T-cell (primary cell): ENCODE measurements around the gene TENT5A. TPM values are rescaled to one million over a fixed set of nuclear protein-coding genes. Genes with fewer than 3 reads are reported as not detected.
"Not testable (repeated sequence)": the region's sequence is repeated elsewhere in the genome, so short reads cannot be mapped to it uniquely, and the experiment has no call there.

Source experiments
- ATAC-seq, 4 experiments: fragments of 200-7000 bp in 3 of 4; fragments of 150-1000 bp in 1 of 4; cut with Tn5 transposase; replicated peaks in 1 of 4; 1 replicate in 3 of 4; 2 replicates in 1 of 4; pipeline ENCODE4 v1.10.0; 2021; ENCODE audit warnings: moderate library complexity in 3 of 4, mild to moderate bottlenecking in 2 of 4, moderate number of reproducible peaks in 1 of 4
- CTCF ChIA-PET, 2 donors: fragments of 300-600 bp; sonication (Branson Sonifier 250); formaldehyde crosslinking; loops; one replicate each; lab custom pipeline; 2022; ENCODE audit warnings: antibody characterized with exemption in 2 of 2; lab: Charles Lee
- POLR2A ChIA-PET, 2 donors: fragments of 300-600 bp; sonication (Branson Sonifier 250); formaldehyde crosslinking; loops; one replicate each; lab custom pipeline; 2022; ENCODE audit warnings: antibody characterized with exemption in 2 of 2; lab: Charles Lee
- DNase-seq, 35 experiments: peaks; one replicate each; pipeline versions ENCODE4 v3.0.0 to v3.0.0-alpha.2; 2013 to 2023
- H3K27ac ChIP-seq: one replicate; pipeline ENCODE4 v1.5.1; 2013; ENCODE audit warnings: low read length
- H3K27me3 ChIP-seq, 2 experiments: replicated peaks in 1 of 2; 1 replicate in 1 of 2; 2 replicates in 1 of 2; pipeline versions ENCODE4 v1.6.1 to v1.7.0; 2013; ENCODE audit warnings: low read length in 1 of 2, mixed read lengths in 1 of 2; ENCODE audit not compliant: control insufficient read depth in 2 of 2, insufficient read depth in 2 of 2; ENCODE audit errors: extremely low read depth in 1 of 2
- H3K36me3 ChIP-seq, 2 donors: 1 replicate in 1 of 2; 2 replicates in 1 of 2; pipeline versions ENCODE4 v1.6.1 to v1.7.0; 2013; ENCODE audit warnings: low read length in 1 of 2; ENCODE audit not compliant: control insufficient read depth in 2 of 2, insufficient read depth in 1 of 2; ENCODE audit errors: extremely low read depth in 1 of 2
- H3K4me1 ChIP-seq, 2 experiments: 1 replicate in 1 of 2; 2 replicates in 1 of 2; pipeline versions ENCODE4 v1.6.1 to v1.7.0; 2013; ENCODE audit warnings: low read length in 2 of 2, mixed read lengths in 1 of 2; ENCODE audit not compliant: insufficient read depth in 2 of 2, control insufficient read depth in 1 of 2; ENCODE audit errors: extremely low read depth in 1 of 2
- H3K4me3 ChIP-seq, 2 donors: 1 replicate in 1 of 2; 2 replicates in 1 of 2; pipeline versions ENCODE4 v1.5.1 to v1.7.0; 2013; ENCODE audit warnings: mild to moderate bottlenecking in 2 of 2, low read length in 1 of 2, moderate library complexity in 1 of 2; ENCODE audit not compliant: control insufficient read depth in 1 of 2; ENCODE audit errors: extremely low read depth in 1 of 2
- H3K9me3 ChIP-seq: 2 replicates; pipeline ENCODE4 v1.7.0; 2013
- H3K27ac Mint-ChIP-seq, 2 donors: one replicate each; pipeline ENCODE4 v1.8.0; 2020 to 2021; ENCODE audit warnings: mild to moderate bottlenecking in 2 of 2, mixed read lengths in 2 of 2
- H3K27me3 Mint-ChIP-seq, 2 donors: one replicate each; pipeline ENCODE4 v1.8.0; 2021 to 2022; ENCODE audit warnings: mixed read lengths in 2 of 2
- H3K36me3 Mint-ChIP-seq: one replicate; pipeline ENCODE4 v1.8.0; 2021; ENCODE audit warnings: mixed read lengths
- H3K4me1 Mint-ChIP-seq, 3 donors: one replicate each; pipeline ENCODE4 v1.8.0; 2020 to 2022; ENCODE audit warnings: mixed read lengths in 3 of 3, mild to moderate bottlenecking in 1 of 3
- H3K4me3 Mint-ChIP-seq, 3 donors: one replicate each; pipeline ENCODE4 v1.8.0; 2020 to 2022; ENCODE audit warnings: mild to moderate bottlenecking in 3 of 3, mixed read lengths in 3 of 3, moderate library complexity in 3 of 3
- H3K9me3 Mint-ChIP-seq, 3 donors: one replicate each; pipeline ENCODE4 v1.8.0; 2020 to 2022; ENCODE audit warnings: mixed read lengths in 3 of 3
- WGBS: methylation state at CpG from one replicate; pipeline ENCODE4 v1.1.5; 2013; ENCODE audit warnings: missing lambda C conversion rate; ENCODE audit not compliant: insufficient coverage; 5-methylcytosine and 5-hydroxymethylcytosine counted together
- total RNA-seq, 35 experiments: library from RNA in 6 of 35; stranded (reverse) in 6 of 35; fragments of 120-200 nt in 1 of 35; gene quantifications; one replicate each; pipeline versions ENCODE4 v1.2.1 to v1.2.4 and lab custom pipeline; 2013 to 2026

TENT5A gene
- total RNA-seq, 5 donors from 2014 or later (not counting 1 experiment from before 2014, with no cell fraction given): 3.2 to 10.7 (median 4.8) TPM

DNA sequence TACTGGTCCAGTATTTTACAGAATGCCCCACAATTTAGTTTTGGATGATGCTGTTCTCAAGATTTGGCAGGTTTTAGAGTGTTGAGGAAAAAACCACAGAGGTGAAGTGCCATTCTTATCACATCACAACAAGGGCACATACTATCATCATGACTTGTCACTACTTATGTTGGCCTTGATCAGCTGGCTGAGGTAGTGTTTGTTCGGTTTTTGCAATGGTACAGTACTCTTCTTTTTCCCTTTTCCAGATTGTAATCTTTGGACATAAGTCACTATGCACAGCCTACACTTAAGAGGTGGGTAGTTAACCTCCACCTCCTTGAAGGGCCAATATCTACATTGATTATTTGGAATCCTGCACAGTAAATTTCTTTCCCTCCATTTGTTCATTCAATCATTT, 8.8 kb downstream of the TENT5A start:
- Histone ChIP-seq H3K4me3 (no peak overlapping the region), H3K9me3 (no peaks in the 10 kb centered on the region), H3K27me3 (no peaks in the 10 kb centered on the region), H3K36me3 (no peaks in the 10 kb centered on the region), H3K4me1 (no peaks in the 10 kb centered on the region), H3K27ac (no peak overlapping the region)
- Mint-ChIP-seq H3K9me3 (no peaks in the 10 kb centered on the region), H3K36me3 (peaks cover 2% of the 10 kb centered on the region), H3K27me3 (no peaks in the 10 kb centered on the region), H3K4me3 (no peak overlapping the region), H3K27ac (no peak overlapping the region), H3K4me1 (peaks cover 11 to 17% (median 16%) of the 10 kb centered on the region in 3 donors)
- ChIA-PET CTCF (no interaction called here), POLR2A (no interaction called here)
- no peak for DNase-seq
- WGBS: no CpG with 5 or more reads among the region's 1 CpG
- ATAC-seq: no peak

DNA sequence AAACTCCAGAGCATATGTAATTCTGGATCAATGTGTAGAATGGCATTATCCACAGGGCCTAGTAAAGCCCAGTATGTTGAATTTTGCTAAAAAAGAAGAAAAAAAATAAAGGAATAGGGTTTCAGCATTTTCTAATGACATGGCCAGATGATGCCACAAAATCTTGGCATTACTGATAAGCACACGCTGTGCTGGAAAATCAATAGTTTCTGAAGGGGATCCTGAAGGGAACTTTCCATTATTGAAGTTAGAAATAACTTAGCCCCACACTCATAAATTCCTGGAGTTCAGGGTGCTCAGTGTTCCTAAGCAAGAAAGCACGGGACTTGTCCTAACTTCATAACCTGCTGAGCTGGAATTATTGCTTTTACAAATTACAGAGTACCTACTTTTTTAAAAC, 10.8 kb downstream of the TENT5A start:
- Mint-ChIP-seq H3K36me3 (no peaks in the 10 kb centered on the region), H3K4me1 (peaks cover 7 to 8% (median 7%) of the 10 kb centered on the region in 3 donors), H3K9me3 (no peaks in the 10 kb centered on the region), H3K27ac (no peak overlapping the region), H3K4me3 (no peak overlapping the region), H3K27me3 (no peaks in the 10 kb centered on the region)
- Histone ChIP-seq H3K27me3 (no peaks in the 10 kb centered on the region), H3K4me1 (no peaks in the 10 kb centered on the region), H3K4me3 (no peak overlapping the region), H3K36me3 (no peaks in the 10 kb centered on the region), H3K9me3 (no peaks in the 10 kb centered on the region), H3K27ac (no peak overlapping the region)
- no peak for DNase-seq
- POLR2A ChIA-PET: no interaction called here
- CTCF ChIA-PET: no interaction called here
- 100% methylated on average over 1 of the region's 2 CpGs for WGBS
- no peak for ATAC-seq

DNA sequence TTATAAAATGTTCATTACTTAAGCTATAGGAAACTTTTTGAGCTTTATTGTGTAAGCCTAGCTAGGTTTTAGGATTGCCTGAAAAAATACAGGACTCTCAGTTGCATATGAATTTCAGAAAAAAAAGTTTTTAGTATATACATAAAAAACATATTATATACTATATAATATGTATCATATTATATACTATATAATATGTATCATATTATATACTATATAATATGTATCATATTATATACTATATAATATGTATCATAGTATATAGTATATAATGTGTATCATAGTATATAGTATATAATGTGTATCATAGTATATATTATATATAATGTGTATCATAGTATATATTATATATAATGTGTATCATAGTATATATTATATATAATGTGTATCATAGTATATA, 11.9 kb downstream of the TENT5A start:
- H3K9me3 ChIP-seq, H3K4me3 ChIP-seq, H3K9me3 Mint-ChIP-seq, H3K27ac Mint-ChIP-seq, CTCF ChIA-PET, H3K36me3 Mint-ChIP-seq, POLR2A ChIA-PET, H3K27ac ChIP-seq, H3K4me1 Mint-ChIP-seq, ATAC-seq, H3K4me1 ChIP-seq, H3K27me3 Mint-ChIP-seq, H3K27me3 ChIP-seq, DNase-seq, H3K36me3 ChIP-seq, H3K4me3 Mint-ChIP-seq: not testable (repeated sequence)

DNA sequence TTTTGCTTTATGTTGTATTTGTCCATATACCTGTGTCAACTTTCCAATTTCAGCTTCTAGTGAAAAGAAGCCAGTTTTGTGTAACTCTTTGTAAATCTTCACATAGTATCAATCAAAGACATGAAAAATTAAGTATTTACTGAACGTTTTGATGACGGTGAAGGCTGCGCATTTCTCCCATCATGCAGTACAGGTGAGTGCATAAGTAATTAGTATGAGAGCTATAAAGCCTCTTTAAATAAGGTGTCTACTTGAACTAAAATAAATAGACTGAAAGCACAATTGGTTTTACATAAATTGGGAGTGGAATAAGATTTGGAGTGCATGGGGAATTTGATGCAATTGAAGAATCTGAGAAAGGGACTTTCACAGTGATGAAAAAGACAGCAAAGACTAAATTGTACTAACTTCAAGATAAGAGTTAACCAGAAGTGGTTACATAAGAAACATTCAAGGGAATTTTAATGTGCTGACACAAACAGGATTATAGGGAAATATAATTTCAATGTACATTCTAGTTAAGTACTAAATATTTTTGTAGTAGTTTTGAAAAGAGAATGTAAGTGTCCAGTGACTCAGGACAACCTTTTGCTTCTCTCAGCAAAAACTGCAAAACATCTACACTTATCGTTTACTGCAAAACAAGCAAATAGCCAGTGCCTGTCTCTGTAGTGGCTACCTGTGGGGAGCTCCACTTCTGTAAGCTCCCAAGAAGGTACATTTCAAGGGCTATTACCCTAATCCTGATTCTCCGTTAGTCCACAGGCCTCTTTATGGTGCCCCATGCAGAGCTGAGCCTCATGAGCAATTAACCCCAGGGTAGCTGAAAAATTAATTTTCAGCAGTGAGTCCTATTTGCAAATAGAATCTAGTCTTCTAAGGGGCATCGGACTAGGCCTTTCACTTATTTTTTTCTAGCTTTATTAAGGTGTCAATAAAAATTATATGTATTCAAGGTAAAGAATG, 13.0 kb downstream of the TENT5A start:
- H3K9me3 ChIP-seq: no peaks in the 10 kb centered on the region
- H3K4me1 ChIP-seq: no peaks in the 10 kb centered on the region
- H3K36me3 Mint-ChIP-seq: no peaks in the 10 kb centered on the region
- DNase-seq (no peak), ATAC-seq (no peak)
- 100% methylated on average over 3 of the region's 6 CpGs for WGBS
- no peaks in the 10 kb centered on the region for H3K9me3 Mint-ChIP-seq
- ChIA-PET POLR2A (no interaction called here), CTCF (no interaction called here)
- H3K27ac Mint-ChIP-seq: no peak overlapping the region
- no peaks in the 10 kb centered on the region for H3K27me3 ChIP-seq
- no peaks in the 10 kb centered on the region for H3K36me3 ChIP-seq
- no peak overlapping the region for H3K27ac ChIP-seq
- no peaks in the 10 kb centered on the region for H3K4me1 Mint-ChIP-seq
- H3K4me3 Mint-ChIP-seq: no peak overlapping the region
- no peaks in the 10 kb centered on the region for H3K27me3 Mint-ChIP-seq
- no peak overlapping the region for H3K4me3 ChIP-seq

DNA sequence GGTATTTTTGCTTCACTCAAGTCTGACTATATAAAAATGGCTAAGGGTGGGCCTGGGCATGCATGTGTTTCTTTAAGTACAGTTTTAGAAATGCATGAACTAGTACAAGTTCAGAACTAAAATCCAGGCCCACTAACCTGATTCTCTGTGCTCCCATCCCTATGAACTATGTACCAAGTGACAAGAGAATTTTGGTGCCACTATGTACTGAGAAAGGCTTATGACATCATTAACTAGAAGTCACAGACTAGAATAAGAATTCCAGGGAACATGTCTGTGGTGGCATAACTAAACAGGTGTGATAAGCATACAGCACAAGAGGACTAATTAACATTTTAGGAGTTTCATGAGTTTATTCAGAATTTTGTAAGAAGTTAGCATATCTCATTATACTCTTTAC, 16.1 kb downstream of the TENT5A start:
- Mint-ChIP-seq H3K9me3 (no peaks in the 10 kb centered on the region), H3K4me1 (no peaks in the 10 kb centered on the region), H3K4me3 (no peak overlapping the region), H3K36me3 (no peaks in the 10 kb centered on the region), H3K27ac (no peak overlapping the region), H3K27me3 (no peaks in the 10 kb centered on the region)
- CTCF ChIA-PET: no interaction called here
- Histone ChIP-seq H3K27ac (no peak overlapping the region), H3K4me1 (no peaks in the 10 kb centered on the region), H3K27me3 (no peaks in the 10 kb centered on the region), H3K9me3 (no peaks in the 10 kb centered on the region), H3K4me3 (no peak overlapping the region), H3K36me3 (no peaks in the 10 kb centered on the region)
- no peak for ATAC-seq
- DNase-seq: no peak
- POLR2A ChIA-PET: no interaction called here

DNA sequence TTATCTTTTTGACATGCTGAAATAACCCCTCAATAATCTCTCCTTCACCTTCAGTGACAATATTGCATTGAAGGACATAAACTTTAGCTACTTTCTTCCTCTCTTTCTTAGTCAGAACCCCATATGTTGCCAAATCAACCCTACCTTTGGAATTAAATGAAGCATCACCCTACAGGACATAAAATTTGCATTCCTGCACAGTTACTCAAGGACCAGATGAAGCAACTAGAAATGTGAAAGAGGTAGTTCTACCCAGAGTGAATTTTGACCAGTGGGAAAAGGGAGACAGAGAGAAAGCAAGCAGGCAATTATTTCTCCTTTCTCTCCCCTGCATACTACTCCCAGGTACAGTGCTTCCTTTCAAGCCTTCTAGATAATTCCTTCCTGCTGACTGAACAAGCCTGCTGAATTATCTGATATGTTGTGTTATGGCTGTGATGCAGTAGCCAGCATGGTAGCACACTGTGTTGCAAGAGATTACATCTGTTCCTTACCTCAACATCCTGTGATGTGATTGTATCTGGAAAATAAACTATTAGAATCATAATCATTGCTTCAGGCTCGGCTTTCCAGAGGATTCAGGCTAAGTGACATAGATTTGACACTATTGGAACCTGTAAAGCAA, 16.6 kb downstream of the TENT5A start:
- no CpG with 5 or more reads among the region's 1 CpG for WGBS
- H3K9me3 Mint-ChIP-seq: no peaks in the 10 kb centered on the region
- ChIA-PET CTCF (no interaction called here), POLR2A (no interaction called here)
- H3K36me3 Mint-ChIP-seq: no peaks in the 10 kb centered on the region
- H3K4me3 ChIP-seq: no peak overlapping the region
- no peak overlapping the region for H3K27ac Mint-ChIP-seq
- no peaks in the 10 kb centered on the region for H3K4me1 Mint-ChIP-seq
- no peak overlapping the region for H3K27ac ChIP-seq
- H3K9me3 ChIP-seq: no peaks in the 10 kb centered on the region
- ATAC-seq: no peak
- H3K27me3 ChIP-seq: no peaks in the 10 kb centered on the region
- no peaks in the 10 kb centered on the region for H3K4me1 ChIP-seq
- H3K36me3 ChIP-seq: no peaks in the 10 kb centered on the region
- H3K4me3 Mint-ChIP-seq: no peak overlapping the region
- no peaks in the 10 kb centered on the region for H3K27me3 Mint-ChIP-seq
- DNase-seq: no peak
